GM12873 (cell line): ENCODE measurements around the gene VEGFA.

Experiments used
- TF ChIP-seq, protein P1 (sequence below): IDR thresholded peaks from 2 replicates; pipeline ENCODE4 v1.5.1; 2012; ENCODE audit warnings: low read depth, mild to moderate bottlenecking, moderate library complexity, low read length, control low read depth; ENCODE audit not compliant: insufficient read depth; ENCODE audit errors: missing control alignments

The VEGFA gene

DNA sequence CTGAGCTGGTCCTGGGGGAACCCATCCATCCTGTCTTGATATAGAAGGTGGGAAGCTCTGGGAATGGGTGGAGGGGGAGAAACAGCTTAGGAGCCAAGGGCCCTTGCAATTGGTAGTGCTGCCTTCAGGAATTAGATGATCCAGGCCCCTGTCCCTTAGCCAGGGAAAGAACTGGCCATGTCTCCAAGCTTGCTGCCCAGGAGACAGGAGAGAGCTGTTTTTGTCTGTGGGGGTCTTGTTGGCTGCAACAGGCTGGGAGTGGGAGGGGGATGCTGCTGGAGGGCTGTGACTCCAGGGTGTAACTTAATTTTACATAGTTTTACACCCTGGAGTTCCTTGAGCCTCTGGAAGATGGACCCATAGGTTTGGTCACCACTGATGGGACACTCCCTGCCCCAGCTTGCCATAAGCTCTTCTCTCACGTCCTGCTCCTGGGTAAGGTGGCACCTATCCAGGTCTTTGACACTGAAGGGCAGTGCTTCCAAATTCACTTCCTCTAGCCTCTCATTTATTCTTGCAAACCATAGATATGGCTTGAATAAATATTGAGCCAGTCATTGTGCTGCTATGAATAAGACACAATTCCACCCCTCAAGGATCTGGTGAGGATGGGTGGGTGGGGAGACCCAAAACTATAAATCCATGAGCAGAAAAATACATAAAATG is 16.8 kb downstream of the VEGFA start:
- TF ChIP-seq, protein P1, sequence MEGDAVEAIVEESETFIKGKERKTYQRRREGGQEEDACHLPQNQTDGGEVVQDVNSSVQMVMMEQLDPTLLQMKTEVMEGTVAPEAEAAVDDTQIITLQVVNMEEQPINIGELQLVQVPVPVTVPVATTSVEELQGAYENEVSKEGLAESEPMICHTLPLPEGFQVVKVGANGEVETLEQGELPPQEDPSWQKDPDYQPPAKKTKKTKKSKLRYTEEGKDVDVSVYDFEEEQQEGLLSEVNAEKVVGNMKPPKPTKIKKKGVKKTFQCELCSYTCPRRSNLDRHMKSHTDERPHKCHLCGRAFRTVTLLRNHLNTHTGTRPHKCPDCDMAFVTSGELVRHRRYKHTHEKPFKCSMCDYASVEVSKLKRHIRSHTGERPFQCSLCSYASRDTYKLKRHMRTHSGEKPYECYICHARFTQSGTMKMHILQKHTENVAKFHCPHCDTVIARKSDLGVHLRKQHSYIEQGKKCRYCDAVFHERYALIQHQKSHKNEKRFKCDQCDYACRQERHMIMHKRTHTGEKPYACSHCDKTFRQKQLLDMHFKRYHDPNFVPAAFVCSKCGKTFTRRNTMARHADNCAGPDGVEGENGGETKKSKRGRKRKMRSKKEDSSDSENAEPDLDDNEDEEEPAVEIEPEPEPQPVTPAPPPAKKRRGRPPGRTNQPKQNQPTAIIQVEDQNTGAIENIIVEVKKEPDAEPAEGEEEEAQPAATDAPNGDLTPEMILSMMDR = no peak

DNA sequence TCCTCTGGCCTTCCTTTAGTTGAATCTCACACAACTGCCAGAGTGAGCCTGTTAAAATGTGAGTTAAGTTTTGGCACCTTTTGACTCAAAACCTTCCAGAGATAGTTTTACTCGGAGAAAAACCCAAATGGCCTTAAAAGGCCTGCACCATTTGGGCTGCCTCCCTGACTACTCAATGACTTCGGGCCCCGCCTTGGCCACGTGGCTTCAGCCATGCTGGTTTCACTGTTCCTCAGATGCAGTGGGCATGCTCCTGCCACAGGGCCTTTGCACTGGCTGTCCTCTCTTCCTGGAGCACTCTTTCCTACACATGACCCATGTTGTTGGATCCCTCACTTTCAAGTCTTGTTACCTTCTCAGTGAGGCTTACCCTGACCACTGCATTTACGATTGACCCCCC is 18.3 kb downstream of the VEGFA start:
- TF ChIP-seq, protein P1 = no peak

DNA sequence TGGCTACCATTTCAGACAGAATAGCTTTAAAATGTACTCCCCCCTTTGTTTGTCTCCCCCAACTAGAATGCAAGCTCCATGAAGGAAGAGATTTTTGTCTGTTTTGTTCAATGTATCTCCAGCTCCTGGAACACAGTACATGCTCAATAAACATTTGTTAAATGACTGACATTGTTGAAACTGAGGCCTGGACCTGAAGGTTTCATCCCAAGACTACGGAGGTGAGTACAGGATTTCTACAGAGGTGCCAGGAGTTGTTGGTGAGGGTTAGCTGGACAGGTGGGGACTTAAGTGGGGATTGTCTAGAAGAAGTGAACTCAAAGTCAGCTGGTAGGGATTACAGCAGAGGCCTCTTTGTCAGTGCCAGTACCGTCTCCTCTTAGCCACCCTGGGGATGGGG is 19.4 kb downstream of the VEGFA start:
- TF ChIP-seq, protein P1 = no peak

DNA sequence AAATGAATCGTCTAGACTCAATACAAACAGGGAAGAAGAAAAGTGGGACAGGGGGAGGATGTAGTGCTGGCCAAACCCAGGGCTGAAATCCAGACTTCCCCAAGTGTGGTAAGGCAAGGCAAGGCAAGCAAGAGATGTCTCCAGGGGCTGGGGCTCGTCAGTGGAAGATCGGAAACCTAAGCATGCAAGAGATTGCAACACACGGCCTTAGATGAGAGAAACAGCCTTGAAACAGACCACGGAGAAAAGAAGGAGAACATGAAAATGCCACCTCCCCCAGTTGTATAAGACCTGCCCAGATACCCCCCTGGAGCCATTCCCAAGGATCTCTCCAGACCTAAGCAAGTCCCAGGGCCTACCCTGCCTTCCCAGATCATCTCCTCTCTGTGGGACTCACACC is 20.0 kb downstream of the VEGFA start:
- TF ChIP-seq, protein P1 = no peak

DNA sequence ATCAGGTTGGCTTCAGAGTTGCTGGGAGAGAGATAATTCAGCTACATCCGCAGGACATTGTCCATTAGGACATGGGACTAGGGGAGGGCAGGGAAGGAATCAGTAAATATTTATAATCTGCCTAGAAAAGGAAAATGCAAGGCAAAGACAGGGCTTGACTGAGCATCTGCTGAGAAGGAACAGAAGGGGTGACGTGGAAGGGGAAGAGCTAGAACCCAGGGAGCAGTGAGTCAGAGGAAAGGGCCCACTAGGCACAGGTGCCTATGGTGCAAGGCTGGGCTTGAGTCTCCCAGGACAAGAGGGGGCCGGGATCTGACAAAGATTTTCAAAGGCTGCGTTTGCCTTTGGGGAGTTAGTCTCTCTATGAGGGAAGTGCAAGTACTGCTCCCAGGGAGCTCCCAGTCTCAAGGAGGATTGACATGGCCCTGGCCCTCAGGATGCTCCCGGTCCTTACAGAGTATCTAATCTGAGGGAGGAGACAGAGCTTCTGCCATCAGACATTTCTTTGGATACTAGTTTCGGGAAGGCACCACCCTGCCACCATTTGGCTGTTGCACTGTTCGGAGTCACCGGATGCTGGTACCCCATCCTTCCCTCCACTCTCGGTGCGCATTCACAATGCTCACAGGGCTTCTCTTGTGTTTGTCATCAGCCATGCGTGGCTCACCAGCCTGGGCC is 21.9 kb downstream of the VEGFA start:
- TF ChIP-seq, protein P1 = no peak

DNA sequence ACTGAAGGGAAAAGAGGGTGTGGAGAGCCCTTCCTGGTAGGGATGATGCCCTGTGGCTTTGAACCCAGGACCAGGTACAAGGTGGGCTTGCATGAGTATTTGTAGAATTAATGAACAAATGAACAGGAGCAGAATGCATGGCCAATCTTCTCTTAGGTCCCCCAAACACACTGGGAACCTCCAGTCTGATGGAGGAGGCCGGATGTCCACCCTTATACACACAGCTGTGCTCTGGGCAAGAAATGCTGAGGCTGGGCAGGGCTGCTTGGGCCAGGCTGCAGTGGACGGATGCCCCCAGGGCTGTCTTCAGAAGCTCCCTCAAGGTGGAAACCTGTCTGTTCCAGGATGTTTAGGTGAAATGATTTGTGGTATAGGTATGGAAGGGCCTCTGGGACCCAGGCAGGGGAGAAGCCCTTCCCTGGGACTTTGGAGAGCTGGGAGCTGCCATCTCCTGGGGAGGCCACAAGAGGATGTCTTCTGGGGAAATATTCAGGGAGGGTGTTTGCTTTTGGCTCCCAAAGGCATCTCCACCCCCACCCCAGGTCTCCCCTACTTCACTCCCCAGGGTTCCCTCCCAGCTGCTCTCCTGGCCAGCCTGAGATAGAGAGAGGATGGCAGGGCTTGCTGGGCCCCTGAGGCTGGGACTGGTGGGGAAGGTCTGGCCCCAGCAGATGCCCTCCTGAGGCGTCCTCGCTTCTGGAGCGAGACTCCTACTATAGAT is 23.3 kb downstream of the VEGFA start:
- TF ChIP-seq, protein P1 = no peak

DNA sequence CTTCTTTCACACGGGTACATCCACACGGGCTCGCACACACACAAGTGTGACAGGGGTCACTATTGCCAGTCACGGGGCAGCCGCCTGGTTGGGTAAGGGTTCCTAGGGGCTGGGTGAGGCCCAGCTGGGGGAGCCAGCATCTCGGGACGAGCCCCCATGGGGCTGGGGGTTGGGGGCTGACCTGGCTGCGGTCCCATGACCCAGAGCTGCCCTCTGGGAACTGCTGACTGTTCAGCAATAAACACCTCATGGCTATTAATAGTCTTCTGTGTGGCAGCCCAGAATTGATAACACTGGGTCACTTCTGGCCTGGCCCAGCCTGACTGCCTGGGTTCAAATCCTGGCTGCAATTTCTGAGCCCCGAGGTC is 23.8 kb downstream of the VEGFA start:
- TF ChIP-seq, protein P1 = no peak
